GM10847 (cell line): ENCODE data around the gene ARFGAP1.

Experiments used
- POLR2A ChIP-seq: IDR thresholded peaks from 2 replicates; pipeline ENCODE4 v1.6.1; 2011; ENCODE audit not compliant: insufficient read length; ENCODE audit errors: extremely low read depth

ARFGAP1 gene

GRCh38 chr20:63312690-63313348 is 40.2 kb downstream of the ARFGAP1 start:
- TF ChIP-seq POLR2A, result no peak

- TF ChIP-seq POLR2A, result no peak
Measured at GRCh38 chr20:63313349-63314014, 40.9 kb downstream of the ARFGAP1 start.

DNA sequence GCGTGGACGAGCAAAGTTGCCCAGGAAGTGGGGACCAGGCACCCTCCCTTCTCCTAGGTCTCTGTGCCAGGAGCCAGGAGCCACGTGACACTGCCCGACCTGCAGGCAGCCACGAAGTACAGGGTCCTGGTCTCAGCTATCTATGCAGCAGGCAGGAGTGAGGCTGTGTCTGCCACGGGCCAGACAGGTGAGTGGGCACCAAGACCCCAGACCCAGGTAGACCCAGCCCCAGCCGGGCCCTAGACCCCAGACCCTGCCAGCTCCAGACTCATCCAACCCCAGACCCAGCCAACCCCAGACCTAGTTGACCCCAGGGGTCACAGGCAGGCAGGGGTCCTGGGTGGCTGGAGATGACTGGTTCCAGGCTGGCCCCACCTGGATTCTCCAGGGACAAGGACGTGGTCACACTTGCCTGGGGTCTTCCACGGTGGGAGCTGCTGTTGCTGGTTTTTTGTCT is 41.4 kb downstream of the ARFGAP1 start:
- no peak for TF ChIP-seq POLR2A

- no peak for TF ChIP-seq POLR2A
Measured at GRCh38 chr20:63314566-63315239, 42.1 kb downstream of the ARFGAP1 start.

DNA sequence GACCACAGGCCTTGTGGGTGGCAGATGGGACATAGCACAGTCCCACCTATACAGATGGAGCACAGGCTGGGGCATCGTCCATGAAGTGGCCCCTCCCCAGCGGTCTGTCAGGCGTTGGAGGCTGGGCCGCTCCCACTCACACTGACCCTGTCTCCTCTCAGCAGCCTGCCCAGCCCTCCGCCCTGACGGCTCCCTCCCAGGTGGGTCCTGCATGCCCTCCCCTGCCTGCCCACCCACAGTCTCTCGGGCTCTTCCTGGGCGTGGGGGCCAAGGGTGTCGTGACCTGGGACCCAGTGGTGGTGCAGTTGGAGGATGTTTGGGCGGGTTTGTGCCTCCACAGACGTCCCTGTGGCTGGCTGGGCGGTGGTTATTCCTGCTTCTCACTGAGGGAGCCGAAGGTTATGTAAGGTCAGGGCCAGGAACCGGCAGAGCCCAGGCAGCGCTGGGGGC is 42.7 kb downstream of the ARFGAP1 start:
- TF ChIP-seq POLR2A, result no peak

GRCh38 chr20:63315731-63316491 is 43.3 kb downstream of the ARFGAP1 start:
- TF ChIP-seq POLR2A, result no peak

- TF ChIP-seq POLR2A, result no peak
Measured at GRCh38 chr20:63316502-63316921, 43.9 kb downstream of the ARFGAP1 start.

GRCh38 chr20:63317061-63317460 is 44.4 kb downstream of the ARFGAP1 start:
- TF ChIP-seq POLR2A, result no peak

GRCh38 chr20:63317601-63318291 is 45.1 kb downstream of the ARFGAP1 start:
- TF ChIP-seq POLR2A, result no peak

- no peak for TF ChIP-seq POLR2A
Measured at GRCh38 chr20:63318391-63319163, 46.0 kb downstream of the ARFGAP1 start.

- no peak for TF ChIP-seq POLR2A
Measured at GRCh38 chr20:63319164-63320040, 46.8 kb downstream of the ARFGAP1 start.

DNA sequence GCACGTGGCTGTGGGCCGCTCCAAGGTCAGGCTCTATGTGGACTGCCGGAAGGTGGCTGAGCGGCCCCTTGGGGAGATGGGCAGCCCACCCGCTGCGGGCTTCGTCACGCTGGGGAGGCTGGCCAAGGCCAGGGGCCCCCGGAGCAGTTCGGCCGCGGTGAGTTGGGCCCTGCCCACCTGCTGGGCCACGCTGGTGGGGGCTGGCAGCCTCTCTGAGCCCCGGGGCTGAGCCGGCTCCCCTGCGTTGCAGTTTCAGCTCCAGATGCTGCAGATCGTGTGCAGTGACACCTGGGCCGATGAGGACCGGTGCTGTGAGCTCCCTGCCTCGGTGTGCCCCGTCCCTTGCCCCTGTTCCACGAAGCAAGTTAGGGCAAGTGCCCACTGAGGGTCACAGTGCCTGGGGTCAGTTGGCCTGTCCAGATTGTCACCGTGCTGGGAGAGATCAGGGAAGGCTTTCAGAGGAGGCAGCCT is 47.5 kb downstream of the ARFGAP1 start:
- TF ChIP-seq POLR2A, result no peak

DNA sequence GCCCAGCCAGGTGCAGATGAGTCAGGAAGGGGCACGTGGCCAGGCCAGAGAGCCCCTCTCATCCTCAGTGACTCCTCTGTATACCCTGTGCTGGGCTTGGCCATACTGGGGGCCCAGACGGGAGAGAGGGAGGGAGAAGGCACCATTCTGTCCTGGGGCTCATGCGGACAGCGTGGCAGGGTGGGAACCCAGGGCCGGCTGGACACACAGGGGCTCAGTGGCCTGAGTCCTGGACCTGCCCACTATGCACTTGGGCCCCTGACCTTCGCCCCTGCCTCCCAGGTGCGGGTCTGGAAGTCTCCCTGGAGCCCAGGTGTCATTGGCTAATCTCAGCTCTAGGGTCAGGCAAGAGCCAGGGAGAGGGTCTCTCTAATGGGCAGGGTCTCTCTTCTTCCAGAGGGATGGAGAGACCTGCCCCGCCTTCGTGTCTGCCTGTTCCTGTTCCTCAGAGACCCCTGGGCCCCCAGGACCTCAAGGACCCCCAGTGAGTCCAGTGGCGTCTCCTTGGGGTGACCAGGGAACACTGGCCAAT is 48.1 kb downstream of the ARFGAP1 start:
- no peak for TF ChIP-seq POLR2A
